ENCODE measurements around the gene MT3. TPM values are rescaled to one million over a fixed set of nuclear protein-coding genes. Genes with fewer than 3 reads are reported as not detected.
"Not testable (repeated sequence)": the region's sequence is repeated elsewhere in the genome, so short reads cannot be mapped to it uniquely, and the experiment has no call there.

MT3 gene
- total RNA-seq, 3 donors from 2014 or later (not counting 1 experiment from before 2014, with no cell fraction given): not detected

DNA sequence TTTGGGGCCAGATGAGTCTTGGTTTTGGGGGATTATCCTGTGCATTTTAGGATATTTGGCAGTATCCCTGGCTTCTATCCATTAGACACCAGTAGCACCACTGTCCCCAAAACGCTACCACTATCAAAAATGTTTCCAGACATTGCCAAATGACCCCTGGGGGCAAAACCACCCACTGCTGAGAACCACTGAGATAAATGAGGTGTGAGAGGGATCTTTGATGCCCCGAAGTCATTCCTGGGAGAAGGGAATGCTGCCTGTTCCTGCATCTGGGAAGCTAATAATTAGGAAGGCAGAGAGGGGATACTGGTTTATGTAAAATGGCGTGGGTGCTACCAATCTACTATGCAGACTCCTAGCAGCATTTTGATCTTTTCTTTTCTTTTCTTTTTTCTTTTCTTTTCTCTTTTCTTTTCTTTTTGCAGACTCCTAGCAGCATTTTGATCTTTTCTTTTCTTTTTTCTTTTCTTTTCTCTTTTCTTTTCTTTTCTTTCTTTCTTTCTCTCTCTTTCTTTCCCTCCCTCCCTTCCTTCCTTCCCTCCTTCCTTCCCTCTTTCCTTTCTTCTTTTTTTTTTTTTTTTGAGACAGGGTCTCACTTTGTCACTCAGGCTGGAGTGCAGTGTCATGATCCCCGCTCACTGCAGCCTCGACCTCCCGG lies 8.8 kb upstream of the MT3 start:
- TF ChIP-seq, protein P1, sequence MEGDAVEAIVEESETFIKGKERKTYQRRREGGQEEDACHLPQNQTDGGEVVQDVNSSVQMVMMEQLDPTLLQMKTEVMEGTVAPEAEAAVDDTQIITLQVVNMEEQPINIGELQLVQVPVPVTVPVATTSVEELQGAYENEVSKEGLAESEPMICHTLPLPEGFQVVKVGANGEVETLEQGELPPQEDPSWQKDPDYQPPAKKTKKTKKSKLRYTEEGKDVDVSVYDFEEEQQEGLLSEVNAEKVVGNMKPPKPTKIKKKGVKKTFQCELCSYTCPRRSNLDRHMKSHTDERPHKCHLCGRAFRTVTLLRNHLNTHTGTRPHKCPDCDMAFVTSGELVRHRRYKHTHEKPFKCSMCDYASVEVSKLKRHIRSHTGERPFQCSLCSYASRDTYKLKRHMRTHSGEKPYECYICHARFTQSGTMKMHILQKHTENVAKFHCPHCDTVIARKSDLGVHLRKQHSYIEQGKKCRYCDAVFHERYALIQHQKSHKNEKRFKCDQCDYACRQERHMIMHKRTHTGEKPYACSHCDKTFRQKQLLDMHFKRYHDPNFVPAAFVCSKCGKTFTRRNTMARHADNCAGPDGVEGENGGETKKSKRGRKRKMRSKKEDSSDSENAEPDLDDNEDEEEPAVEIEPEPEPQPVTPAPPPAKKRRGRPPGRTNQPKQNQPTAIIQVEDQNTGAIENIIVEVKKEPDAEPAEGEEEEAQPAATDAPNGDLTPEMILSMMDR (IDR thresholded peaks at IDR 0.05): no peak
- Histone ChIP-seq H3K9me3 (ENCODE audit: control insufficient read depth, insufficient read depth, low read length) (no peaks in the 10 kb centered on the region), H3K36me3 (ENCODE audit: control insufficient read depth, insufficient read depth, low read length) (no peaks in the 10 kb centered on the region), H3K27ac (ENCODE audit: low read length) (no peak overlapping the region), H3K4me1 (ENCODE audit: control insufficient read depth, insufficient read depth, low read length) (peaks cover 7% of the 10 kb centered on the region), H3K27me3 (ENCODE audit: control insufficient read depth, insufficient read depth, low read length) (no peaks in the 10 kb centered on the region), H3K4me3 (ENCODE audit: low read length) (no peak overlapping the region)
- Mint-ChIP-seq H3K36me3 (no peaks in the 10 kb centered on the region), H3K27me3 (ENCODE audit: low read depth in 2 of 2) (peaks cover 0 to 23% of the 10 kb centered on the region in 2 donors), H3K27ac (no peak overlapping the region), H3K9me3 (no peaks in the 10 kb centered on the region), H3K4me3 (no peak overlapping the region), H3K4me1 (peaks cover 0 to 4% of the 10 kb centered on the region in 2 donors)
- DNase-seq: no peak
- intact Hi-C loops (cut with micrococcal nuclease): no loop called here
- WGBS (ENCODE audit: insufficient coverage): 90% methylated on average over 4 of the region's 6 CpGs
- ATAC-seq: no peak

DNA sequence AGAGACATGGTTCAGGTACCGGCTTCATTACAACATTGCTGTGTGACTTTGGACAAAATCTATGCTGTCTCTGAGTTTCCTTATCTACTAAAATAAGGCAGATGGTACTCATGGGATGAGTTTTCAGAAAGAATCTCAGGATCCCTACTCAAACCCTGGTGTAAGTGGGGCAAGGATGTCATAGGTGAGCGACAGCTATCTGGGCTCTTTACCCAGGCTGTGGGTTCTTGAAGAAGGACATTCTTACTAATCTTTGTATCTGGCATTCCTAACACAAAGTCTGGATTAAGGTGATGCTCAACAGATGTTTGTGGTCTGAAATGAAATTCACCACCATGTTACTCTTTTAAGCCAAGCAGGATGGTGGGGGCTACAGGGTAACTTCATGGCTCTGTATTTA lies 6.4 kb upstream of the MT3 start:
- H3K9me3 ChIP-seq (ENCODE audit: control insufficient read depth, insufficient read depth, low read length); ATAC-seq; H3K4me3 Mint-ChIP-seq; DNase-seq; H3K4me1 Mint-ChIP-seq; intact Hi-C loops (cut with micrococcal nuclease); H3K4me1 ChIP-seq (ENCODE audit: control insufficient read depth, insufficient read depth, low read length); H3K36me3 ChIP-seq (ENCODE audit: control insufficient read depth, insufficient read depth, low read length); H3K27me3 ChIP-seq (ENCODE audit: control insufficient read depth, insufficient read depth, low read length); H3K27ac Mint-ChIP-seq; H3K27ac ChIP-seq (ENCODE audit: low read length); H3K4me3 ChIP-seq (ENCODE audit: low read length); H3K9me3 Mint-ChIP-seq; H3K36me3 Mint-ChIP-seq: not testable (repeated sequence)
- peaks cover 13 to 29% of the 10 kb centered on the region in 2 donors for H3K27me3 Mint-ChIP-seq (ENCODE audit: low read depth in 2 of 2)
- 100% methylated on average over 2 of the region's 2 CpGs for WGBS (ENCODE audit: insufficient coverage)

DNA sequence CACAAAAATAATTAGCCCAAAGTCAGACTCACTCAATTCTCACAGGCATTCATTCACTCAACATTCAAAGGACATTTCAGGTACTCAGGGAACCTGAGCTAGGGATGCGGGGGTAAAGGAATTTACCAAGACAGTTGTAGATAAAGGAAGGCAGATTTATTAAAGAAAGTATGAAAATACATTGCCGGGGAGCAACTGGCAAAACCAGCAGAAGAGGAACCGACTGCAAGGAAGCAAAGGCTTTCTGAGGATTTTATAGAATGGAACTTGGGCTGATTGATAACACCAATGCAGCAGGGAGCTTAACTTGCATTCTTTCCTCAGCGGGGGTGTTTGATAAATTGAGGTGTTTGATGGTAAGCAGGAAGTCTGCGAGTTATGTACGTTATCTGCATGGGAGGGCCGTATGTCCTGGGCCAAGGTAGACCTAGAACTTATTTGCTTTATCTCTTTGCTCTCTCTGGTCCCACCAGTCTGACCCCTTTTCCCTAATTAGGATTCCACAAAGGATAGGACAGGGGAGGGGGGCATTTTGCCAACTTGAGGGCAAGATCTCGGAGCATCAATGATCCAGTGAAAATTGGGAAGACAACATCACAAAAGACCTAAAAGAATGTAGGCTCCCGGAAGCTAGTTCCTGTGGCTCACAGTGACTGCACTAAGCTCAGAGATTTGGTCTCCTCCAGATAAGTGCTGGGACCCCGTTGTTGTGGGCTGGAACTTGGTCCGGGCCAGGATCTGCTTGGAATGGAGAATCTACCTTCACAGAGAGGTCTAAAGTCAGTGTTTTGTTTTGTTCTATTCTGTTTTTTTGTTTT lies 5.8 kb upstream of the MT3 start:
- peaks cover 20 to 32% of the 10 kb centered on the region in 2 donors for H3K27me3 Mint-ChIP-seq (ENCODE audit: low read depth in 2 of 2)
- H3K27ac Mint-ChIP-seq: no peak overlapping the region
- H3K9me3 ChIP-seq (ENCODE audit: control insufficient read depth, insufficient read depth, low read length): no peaks in the 10 kb centered on the region

DNA sequence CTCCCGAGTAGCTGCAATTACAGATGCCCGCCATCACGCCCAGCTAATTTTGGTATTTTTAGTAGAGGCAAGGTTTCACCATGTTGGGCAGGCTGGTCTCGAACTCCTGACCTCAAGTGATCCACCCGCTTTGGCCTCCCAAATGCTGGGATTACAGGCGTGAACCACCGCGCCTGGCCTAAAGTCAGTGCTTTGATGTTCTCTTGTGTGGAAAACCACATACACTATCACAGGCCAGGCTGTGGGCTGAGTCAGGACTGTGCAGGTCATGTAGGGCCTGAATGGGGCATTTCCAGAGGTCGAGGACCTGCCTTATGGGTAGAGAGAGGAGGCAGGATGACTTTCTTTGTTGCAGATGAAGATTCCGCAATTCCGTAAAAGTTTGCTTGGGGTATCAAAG lies 5.1 kb upstream of the MT3 start:
- no peaks in the 10 kb centered on the region for H3K9me3 Mint-ChIP-seq
- H3K36me3 ChIP-seq (ENCODE audit: control insufficient read depth, insufficient read depth, low read length): no peaks in the 10 kb centered on the region
- DNase-seq: no peak
- peaks cover 25 to 36% of the 10 kb centered on the region in 2 donors for H3K27me3 Mint-ChIP-seq (ENCODE audit: low read depth in 2 of 2)
- peaks cover 0 to 4% of the 10 kb centered on the region in 2 donors for H3K4me1 Mint-ChIP-seq
- no peak overlapping the region for H3K4me3 Mint-ChIP-seq
- TF ChIP-seq, protein P1 (IDR thresholded peaks at IDR 0.05): no peak
- no peak for ATAC-seq
- H3K4me3 ChIP-seq (ENCODE audit: low read length): no peak overlapping the region
- H3K9me3 ChIP-seq (ENCODE audit: control insufficient read depth, insufficient read depth, low read length): no peaks in the 10 kb centered on the region
- H3K4me1 ChIP-seq (ENCODE audit: control insufficient read depth, insufficient read depth, low read length): no peaks in the 10 kb centered on the region
- intact Hi-C loops (cut with micrococcal nuclease): no loop called here
- H3K27me3 ChIP-seq (ENCODE audit: control insufficient read depth, insufficient read depth, low read length): no peaks in the 10 kb centered on the region
- H3K36me3 Mint-ChIP-seq: no peaks in the 10 kb centered on the region
- 76% methylated on average over 11 of the region's 11 CpGs for WGBS (ENCODE audit: insufficient coverage)
- H3K27ac ChIP-seq (ENCODE audit: low read length): no peak overlapping the region
- no peak overlapping the region for H3K27ac Mint-ChIP-seq

More for the DNA sequence above, 5.8 kb upstream of the MT3 start:
- H3K36me3 Mint-ChIP-seq: no peaks in the 10 kb centered on the region
- ATAC-seq (no peak), DNase-seq (no peak)
- Histone ChIP-seq H3K4me3 (ENCODE audit: low read length) (no peak overlapping the region), H3K36me3 (ENCODE audit: control insufficient read depth, insufficient read depth, low read length) (no peaks in the 10 kb centered on the region), H3K27me3 (ENCODE audit: control insufficient read depth, insufficient read depth, low read length) (no peaks in the 10 kb centered on the region), H3K27ac (ENCODE audit: low read length) (no peak overlapping the region), H3K4me1 (ENCODE audit: control insufficient read depth, insufficient read depth, low read length) (no peaks in the 10 kb centered on the region)
- TF ChIP-seq, protein P1 (IDR thresholded peaks at IDR 0.05): no peak
- no peak overlapping the region for H3K4me3 Mint-ChIP-seq
- no peaks in the 10 kb centered on the region for H3K4me1 Mint-ChIP-seq
- intact Hi-C loops (cut with micrococcal nuclease): no loop called here
- no peaks in the 10 kb centered on the region for H3K9me3 Mint-ChIP-seq
- WGBS (ENCODE audit: insufficient coverage): 85% methylated on average over 11 of the region's 11 CpGs
